ENCODE measurements around the gene HS6ST3. TPM values are rescaled to one million over a fixed set of nuclear protein-coding genes. Genes with fewer than 3 reads are reported as not detected.

Gene HS6ST3
- total and polyA plus RNA-seq, 2 donors (not counting 3 experiments of a cell fraction or from before 2014, with no cell fraction given): 0.03 to 0.15 TPM

DNA sequence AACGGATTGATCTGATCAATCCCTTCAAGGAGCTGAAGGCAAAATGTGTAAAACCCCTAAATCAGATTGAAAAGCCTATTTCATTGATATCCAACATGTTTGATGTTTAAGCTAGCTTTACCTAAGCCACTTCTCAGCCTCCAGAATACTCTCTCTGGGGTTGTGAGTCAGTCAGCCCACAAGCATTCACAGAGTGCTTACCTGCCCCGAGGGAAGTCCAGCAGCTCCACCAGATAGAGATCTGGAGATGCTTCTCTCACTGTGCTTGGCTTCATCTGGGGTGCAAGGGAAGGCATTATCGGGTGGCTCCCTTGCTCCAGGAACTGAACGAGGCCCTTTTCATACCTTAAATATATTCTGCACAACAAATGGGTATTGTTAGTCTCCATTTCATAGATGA, 744.7 kb downstream of the HS6ST3 start:
- no TSS peak for BruUV-seq (replicated peaks)

More for the DNA sequence above, 744.7 kb downstream of the HS6ST3 start:
- no peak overlapping the region for H3K9ac ChIP-seq (replicated peaks; ENCODE audit: extremely low read depth, insufficient read depth, low read length)
- H3K79me2 ChIP-seq (ENCODE audit: control insufficient read depth, insufficient read depth, low read length): no peaks in the 10 kb centered on the region
- H3K36me3 ChIP-seq (ENCODE audit: control insufficient read depth in 2 of 2, extremely low read depth in 1 of 2, insufficient read depth in 2 of 2, low read length in 2 of 2): no peaks in the 10 kb centered on the region
- intact Hi-C loops (cut with micrococcal nuclease): no loop called here
- H3K4me3 ChIP-seq (replicated peaks in 1 of 3; ENCODE audit: insufficient read depth in 1 of 3, low read depth in 1 of 3, low read length in 3 of 3): no peak overlapping the region
- FAIRE-seq (no peak), DNase-seq (ENCODE audit: low read depth, low spot score) (no peak)
- no peaks in the 10 kb centered on the region for H3K27me3 ChIP-seq (ENCODE audit: control insufficient read depth in 2 of 2, insufficient read depth in 2 of 2, low read length in 2 of 2)
- H3K4me1 ChIP-seq (ENCODE audit: control insufficient read depth, extremely low read depth, insufficient read depth, low read length): no peaks in the 10 kb centered on the region
- dilution Hi-C loops (cut with MboI; ENCODE audit: extremely low pct_ligation_motif_present, low sequenced_read_pairs): no loop called here
- no peaks in the 10 kb centered on the region for H3K9me3 ChIP-seq (replicated peaks; ENCODE audit: control insufficient read depth, insufficient read depth, low read length)
- POLR2A ChIA-PET: no interaction called here
- no peaks in the 10 kb centered on the region for H3K9me1 ChIP-seq (replicated peaks; ENCODE audit: control insufficient read depth, extremely low read depth, insufficient read depth, low read length)
- no peak overlapping the region for H3K27ac ChIP-seq (ENCODE audit: insufficient read depth, low read depth, low read length)
- CTCF ChIA-PET: interaction anchor here (0.7 to 2.0 kb wide), 3 partner anchors 16 to 123 kb away, joined by 3 to 6 read pairs (median 6); no protein-coding TSS in a partner anchor
- no peak overlapping the region for H2AFZ ChIP-seq (ENCODE audit: low read depth, low read length)
- H4K20me1 ChIP-seq (replicated peaks; ENCODE audit: control insufficient read depth, extremely low read depth, insufficient read depth, low read length): no peaks in the 10 kb centered on the region
- no peak for TF ChIP-seq GATA2 (IDR thresholded peaks at IDR 0.05; ENCODE audit: insufficient read depth, insufficient read length, low read depth, low read length)
- TF ChIP-seq, protein P1, sequence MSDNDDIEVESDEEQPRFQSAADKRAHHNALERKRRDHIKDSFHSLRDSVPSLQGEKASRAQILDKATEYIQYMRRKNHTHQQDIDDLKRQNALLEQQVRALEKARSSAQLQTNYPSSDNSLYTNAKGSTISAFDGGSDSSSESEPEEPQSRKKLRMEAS (IDR thresholded peaks at IDR 0.05; ENCODE audit: insufficient read depth, insufficient read length): no peak
- TF ChIP-seq POLR2AphosphoS5 (IDR thresholded peaks at IDR 0.05; ENCODE audit: insufficient read depth, low read depth, low read length): no peak
- no peak for TF ChIP-seq EZH2 (IDR thresholded peaks at IDR 0.05; ENCODE audit: borderline replicate concordance, low read depth, low read length, severe bottlenecking)
- no peak for TF ChIP-seq FOS (IDR thresholded peaks at IDR 0.05; ENCODE audit: borderline replicate concordance, insufficient read depth, low read length)
- TF ChIP-seq JUN (IDR thresholded peaks at IDR 0.05; ENCODE audit: borderline replicate concordance, insufficient read depth, insufficient read length, low read depth): no peak
- TF ChIP-seq POLR2A (IDR thresholded peaks at IDR 0.05; ENCODE audit: low read depth, low read length): no peak
- no peak for TF ChIP-seq CTCF (IDR thresholded peaks at IDR 0.05; ENCODE audit: extremely low read depth in 1 of 2, insufficient read depth in 1 of 2, low read depth in 1 of 2, low read length in 2 of 2)
- TF ChIP-seq MYC (IDR thresholded peaks at IDR 0.05; ENCODE audit: low read depth, low read length): no peak
- H3K4me2 ChIP-seq (ENCODE audit: insufficient read depth, low read length): no peak overlapping the region

Measured in endothelial cell of umbilical vein (primary cell).